ENCODE measurements around the gene ABCB6.
A peak's percentile ranks its signal among the peaks of the same experiment; 100 is the strongest.

ABCB6 gene

DNA sequence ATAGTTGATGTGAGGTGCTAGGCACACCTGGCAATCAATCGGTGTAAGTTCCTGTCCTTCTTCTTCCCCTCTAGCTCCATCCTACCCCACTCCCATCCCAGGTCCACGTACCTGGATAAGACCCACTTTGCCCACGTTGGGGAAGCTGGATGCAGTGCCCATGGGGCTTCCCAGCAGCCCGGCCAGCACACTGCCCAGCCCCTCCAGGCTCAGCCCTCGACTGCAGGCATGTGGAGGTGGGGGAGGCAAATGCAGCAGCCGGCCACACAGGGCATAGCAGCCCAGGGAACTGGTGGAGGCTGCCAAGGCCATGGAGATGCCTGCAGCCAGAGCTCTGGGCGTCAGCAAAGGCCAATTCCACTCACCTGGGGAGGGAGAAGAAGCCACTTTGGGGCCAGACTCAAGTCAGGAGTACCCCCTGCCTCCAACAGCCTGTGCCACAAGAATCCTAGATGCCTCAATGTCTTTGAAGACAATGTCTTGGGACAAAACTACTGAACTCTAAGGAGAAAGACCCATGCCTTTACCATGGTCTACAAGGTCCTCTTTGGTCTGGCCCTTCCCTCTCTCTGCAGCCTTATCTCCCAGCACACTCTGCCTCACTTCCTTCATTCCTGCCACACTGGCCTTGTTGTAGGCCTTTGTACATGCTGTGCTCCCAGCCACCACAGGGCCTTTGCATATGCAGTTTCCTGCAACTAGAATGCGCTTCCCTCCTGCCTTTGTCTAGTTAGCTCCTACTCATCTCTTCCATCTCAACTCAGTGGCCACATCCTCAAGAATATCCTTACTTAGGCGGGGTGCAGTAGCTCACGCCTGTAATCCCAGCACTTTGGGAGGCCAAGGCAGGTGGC lies 53.5 kb downstream of the ABCB6 start:
- DNase-seq: no peak

DNA sequence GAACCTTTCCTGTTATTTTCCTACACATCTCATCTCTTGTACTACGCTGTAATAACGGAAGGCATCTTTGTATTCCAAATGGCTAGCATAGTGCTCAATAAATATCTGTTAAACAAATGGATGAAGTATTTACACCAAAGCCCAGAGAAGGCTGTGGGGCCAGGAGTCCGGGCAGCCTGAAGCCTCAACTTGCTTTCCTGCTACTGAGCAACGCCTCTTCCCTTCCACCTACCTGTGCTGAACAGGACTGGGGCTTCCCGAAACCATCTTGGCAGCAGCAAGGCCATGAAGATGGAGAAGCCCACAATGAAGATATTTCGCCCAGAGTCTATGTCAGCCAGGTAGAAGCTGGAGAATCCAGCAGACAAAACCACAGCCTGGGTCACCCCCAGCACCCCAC lies 55.6 kb downstream of the ABCB6 start:
- DNase-seq: no peak

DNA sequence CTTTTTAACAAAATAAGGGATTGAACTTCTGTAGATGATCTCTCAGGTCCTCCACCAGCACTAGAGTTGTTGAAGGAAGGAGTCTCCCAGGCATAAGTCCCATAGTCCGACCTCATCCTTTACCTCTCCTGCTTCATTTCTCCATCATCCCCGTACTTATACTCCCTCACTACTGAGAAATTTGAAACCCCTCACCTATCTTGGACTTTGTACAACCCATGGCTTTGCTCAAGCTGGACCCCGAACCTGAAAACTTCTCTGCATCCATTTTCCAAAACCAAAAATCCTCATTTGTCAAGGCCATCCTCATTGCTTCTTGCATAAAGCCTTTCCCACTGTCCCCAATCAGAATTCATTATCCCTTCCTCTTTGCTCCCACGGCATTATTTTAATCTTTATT lies 57.7 kb downstream of the ABCB6 start:
- no peak for DNase-seq

DNA sequence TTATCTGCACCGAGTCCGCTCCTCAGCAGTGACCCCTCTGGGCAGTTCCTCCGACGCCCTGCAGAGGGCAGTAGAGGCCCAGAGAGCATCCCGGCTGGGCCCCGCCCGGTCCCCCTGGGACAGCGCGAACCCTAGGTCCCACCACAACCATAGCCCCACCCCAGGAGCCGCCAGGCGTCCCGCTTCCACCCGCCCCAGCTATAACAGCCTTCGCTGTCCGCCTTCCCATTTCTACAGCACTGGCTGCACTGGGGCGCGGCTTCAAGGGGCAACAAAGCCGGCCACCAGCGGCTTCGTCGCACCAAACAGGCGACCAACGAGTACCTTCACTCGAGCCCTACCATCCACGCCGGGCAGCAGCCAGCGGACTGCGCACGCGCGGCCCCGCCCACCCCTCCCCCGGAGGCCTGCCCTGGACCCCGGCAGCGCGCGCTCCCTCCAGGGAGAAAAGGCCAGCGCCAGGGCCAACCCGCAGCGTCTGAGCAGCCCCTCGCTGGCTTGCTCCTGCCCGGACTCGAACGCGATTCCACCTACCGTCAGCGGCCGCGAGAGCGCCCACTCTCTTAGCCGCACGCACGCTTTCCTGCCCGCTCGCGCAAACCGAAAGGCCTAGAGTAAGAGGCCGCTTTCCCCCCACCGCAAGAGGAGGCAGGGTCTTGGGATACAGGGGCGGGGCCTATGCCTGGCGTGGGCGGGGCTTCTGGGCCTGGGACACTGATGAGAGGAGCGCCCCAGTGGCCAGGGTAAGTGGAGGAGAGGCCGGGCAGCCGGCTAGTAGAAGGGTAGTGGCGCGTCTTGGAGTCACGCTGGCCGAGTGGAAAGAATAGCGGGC lies 58.4 kb downstream of the ABCB6 start, which contains the start of gene NHEJ1:
Gene NHEJ1, minus strand, starts transcription at position 630 of the 832 bp plus-strand sequence. CDS start 2,453 bp downstream, outside the sequence.
- DNase-seq: peak; percentile 88

Measured in NCI-H1092 treated with DMSO at 0.1 percent for 48 hours (cell line).